GM19025 (cell line): ENCODE data around the gene ARHGEF39.
"Not testable (repeated sequence)": the region's sequence is repeated elsewhere in the genome, so short reads cannot be mapped to it uniquely, and the experiment has no call there.

Source experiments
- ATAC-seq: cut with Tn5 transposase; IDR thresholded peaks from one replicate; pipeline ENCODE4 v1.9.1; 2021; ENCODE audit warnings: mild to moderate bottlenecking, low read depth, moderate library complexity; ENCODE audit not compliant: unreplicated experiment

The ARHGEF39 gene

DNA sequence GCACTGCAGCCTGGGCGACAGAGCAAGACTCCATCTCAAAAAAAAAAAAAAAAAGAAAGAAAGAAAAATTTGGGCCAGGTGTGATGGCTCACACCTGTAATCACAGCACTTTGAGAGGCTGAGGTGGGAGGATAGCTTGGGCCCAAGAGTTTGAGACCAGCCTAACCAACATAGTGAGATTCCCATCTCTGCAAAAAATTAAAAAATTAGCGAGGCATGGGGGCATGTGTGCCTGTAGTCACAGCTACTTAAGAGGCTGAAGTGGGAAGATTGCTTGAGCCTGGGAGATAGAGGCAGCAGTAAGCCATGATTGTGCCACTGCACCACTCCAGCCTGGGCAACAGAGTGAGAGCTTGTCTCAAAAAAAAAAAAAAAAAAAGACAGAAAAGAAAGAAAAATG, 11.4 kb downstream of the ARHGEF39 start:
- no peak for ATAC-seq

DNA sequence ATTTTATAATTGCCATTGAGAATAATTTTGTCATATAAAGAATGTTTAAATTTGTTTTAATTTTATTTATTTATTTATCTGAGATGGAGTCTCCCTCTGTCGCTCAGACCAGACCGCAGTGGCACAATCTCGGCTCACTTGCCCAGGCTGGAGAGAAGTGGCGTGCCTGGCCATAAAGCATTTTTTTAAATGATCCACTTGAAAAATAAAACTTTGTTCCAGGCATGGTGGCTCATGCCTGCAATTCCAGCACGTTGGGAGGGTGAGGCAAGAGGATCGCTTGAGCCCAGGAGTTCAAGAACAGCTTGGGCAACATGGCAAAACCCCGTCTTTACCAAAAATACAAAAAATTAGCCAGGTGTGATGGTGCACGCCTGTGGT, 12.2 kb downstream of the ARHGEF39 start:
- ATAC-seq = no peak

DNA sequence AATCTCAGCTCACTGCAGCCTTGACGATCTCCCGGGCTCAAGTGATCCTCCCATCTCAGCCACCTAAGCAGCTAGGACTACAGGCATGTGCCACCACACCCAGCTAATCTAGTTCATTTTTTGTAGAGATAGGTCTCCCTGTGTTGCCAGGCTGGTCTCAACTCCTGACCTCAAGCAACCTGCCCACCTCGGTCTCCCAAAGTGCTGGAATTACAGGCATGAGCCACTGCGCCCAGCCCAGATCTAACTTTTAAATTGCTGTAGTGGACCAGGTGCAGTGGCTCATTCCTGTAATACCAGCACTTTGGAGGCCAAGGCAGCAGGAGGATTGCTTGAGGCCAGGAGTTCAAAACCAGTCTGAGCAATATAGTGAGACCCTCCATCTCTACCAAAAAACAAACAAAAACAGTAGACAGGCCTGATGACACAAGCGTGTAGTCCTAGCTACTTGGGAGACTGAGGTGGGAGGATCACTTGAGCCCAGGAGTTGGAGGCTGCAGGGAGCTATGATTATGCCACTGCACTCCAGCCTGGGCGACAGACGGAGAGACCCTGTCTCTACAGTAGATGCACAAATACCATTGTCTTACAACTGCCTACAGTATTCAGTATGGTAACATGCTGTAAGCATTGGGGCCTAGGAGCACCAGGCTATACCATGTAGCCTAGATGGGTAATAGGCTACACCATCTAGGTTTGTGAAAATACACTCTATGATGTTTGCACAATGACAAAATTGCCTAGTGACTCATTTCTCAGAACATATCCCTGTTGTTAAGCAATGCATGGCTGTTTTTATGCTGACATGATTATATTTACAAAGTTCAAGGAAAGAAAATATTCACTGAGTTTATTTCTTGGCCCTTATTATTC, 12.8 kb downstream of the ARHGEF39 start:
- no peak for ATAC-seq

DNA sequence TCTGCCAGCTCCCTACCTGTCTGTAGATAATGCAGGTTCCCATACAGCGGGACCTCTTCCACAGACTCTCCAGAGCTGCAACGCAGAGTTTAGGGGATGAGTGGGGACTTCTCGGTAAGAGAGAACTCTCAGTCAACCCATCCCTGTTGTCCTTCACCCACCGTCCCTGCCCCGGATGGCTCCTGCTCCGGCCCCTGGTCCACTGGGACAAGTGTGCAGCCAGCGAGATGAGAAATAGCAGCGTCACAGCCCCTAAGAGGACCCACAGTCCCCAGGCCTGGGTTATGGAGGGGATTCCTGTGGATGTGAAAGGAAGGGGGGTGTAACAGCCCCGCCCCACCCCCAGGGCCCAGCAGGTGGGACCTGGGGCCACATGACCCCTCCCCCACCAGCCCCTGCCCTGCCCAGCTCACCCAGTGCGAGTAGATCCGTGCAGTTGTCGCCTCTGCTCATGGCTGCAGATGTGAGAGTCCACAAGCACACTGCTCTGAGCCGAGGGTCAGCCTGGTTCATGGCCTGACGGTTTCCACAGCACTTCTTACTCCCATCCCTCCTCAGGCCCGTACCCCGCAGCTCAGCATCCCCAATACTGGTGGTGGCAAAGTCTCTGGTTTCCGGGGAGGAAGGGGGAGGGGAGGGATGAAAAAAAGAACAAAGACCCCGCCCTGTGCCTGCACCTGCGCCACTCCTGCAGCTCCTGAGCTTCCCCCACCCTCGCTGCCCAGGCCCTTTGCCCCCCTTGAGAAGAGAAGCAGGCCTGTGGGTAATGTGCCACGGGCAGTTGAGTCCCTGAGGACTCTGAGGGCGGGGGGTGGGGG, 14.4 kb downstream of the ARHGEF39 start, which contains the start of gene SIT1:
TSS of gene SIT1 (minus strand) at position 591 of the 818 bp plus-strand sequence. CDS start at position 513, 78 bp downstream.
- ATAC-seq = no peak

DNA sequence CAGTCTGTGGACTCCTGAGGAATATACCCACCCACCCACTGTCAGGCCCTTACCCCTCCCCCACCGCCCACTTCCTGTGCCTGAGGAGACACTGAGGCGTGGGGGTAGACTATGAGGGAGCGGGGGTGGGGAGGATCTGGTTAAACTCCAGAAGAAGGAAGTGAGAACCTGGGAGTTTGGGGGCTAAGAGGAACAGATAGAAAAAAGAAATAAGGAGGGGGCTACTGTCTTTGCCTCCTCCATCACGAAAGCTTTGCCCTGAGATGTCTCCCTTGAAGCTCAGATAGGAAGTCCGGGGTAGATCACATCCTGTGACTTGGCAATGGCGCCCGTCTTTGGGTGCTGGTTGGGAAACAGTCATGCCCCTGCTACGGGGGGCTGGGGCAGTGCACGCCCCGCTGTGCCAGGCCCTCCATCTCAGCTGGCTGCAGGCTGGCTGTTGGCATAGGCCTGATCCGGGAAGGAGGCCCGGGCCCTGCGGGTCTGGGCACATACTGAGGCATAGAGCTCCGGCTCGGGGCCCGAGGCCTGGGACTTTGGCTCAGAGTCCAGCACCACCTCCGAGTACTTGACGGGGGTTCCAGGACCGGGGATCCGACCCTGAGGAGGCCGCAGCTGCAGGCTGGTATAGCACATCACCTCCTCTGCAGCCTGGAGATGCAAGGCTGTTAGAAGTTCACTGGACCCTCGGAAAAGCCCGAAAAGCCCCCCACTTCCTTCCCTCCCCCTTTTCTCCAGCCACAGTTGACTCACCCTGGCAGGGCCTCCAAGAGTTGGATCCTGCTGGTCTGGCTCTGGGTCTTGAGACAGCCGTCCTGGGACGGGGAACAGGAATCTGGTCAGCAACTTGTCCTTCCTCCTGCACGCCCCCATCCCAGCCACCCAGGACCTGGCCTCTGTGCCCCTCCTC, 15.3 kb downstream of the ARHGEF39 start:
- no peak for ATAC-seq

DNA sequence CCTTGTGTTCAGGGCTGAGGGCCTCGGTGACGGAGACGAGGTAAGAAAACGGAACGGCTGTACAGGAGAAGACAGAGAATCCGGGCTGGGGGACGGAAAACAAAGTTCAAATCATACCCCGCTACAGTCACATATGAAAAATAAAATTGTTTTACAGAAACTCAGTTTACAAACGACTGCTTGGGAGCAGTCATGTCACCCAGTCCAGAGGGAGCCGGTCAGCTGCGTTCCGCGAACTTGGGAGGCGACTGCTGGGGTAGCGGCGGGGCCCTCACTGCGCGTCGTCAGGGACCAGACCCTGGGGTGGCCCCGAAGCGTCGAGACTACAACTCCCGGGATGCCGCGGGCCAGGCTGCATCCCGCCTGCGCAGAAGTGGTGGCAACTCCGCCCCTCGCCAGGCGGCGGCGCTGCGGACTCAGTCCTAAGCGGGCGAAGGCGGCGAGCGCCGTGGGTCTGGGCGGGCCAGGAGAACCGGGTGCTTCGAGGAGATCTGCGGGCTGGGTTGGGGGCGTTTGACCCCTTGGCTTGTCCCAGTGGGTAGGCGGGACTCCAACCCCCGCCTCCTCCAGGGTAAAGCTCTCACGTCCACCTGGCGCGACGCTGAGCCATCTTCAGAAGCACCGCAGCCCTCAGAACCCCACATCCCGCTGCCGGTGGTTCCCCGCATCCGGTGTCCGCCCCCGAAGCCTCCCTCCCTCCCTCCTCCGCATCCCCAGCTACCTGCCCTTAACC, 18.3 kb downstream of the ARHGEF39 start:
- ATAC-seq = peak; percentile 79

DNA sequence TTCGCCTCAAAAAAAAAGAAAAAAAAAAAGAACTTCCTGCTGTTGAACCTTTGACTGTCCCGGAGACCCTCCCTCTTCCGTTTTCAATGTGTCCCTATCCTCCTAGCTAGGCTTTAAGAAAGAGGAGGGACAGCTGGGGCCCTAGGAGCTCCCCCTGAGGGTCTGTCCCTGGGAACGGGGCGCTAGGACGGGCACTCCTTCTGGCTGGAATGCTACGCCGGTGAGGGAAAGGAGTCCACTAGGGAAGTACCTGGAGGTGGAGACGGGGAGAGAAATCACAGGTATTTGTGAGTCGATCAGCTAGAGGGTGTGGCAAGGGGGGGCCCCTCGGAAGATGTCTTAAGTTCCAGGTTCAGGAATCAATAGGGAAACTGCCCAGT, 18.9 kb downstream of the ARHGEF39 start:
- ATAC-seq = no peak

DNA sequence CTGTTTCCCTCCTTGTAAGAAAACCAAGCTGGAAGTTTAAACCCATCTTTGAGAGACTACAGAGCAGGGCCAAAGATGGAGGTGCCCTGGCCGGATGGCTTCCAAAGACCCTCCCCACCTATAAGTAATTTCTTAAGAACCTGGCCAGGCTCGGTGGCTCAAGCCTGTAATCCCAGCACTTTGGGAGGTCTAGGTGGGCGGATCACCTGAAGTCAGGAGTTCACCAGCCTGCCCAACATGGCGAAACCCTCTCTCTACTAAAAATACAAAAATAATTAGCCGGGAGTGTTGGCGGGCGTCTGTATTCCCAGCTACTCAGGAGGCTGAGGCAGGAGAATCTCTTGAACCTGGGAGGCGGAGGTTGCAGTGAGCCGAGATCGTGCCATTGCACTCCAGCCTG, 19.3 kb downstream of the ARHGEF39 start:
- ATAC-seq = not testable (repeated sequence)

DNA sequence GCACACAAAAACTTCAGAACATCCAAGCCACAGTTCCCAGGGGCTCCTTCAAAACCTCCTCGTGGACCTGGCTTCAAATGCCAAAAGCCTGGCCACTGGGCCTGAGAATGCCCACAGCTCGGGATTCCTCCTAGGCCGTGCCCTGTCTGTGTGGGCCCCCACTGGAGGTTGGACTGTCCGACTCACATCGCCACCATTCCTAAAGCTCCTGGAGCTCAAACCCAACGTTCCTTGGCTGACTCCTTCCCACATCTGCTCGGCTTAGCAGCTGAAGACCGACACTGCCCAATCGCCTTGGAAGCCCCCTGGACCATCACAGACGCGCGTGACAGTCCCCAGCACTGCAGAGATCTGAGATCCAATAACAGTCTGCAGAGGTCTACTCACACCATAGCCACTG, 21.9 kb downstream of the ARHGEF39 start:
- no peak for ATAC-seq

DNA sequence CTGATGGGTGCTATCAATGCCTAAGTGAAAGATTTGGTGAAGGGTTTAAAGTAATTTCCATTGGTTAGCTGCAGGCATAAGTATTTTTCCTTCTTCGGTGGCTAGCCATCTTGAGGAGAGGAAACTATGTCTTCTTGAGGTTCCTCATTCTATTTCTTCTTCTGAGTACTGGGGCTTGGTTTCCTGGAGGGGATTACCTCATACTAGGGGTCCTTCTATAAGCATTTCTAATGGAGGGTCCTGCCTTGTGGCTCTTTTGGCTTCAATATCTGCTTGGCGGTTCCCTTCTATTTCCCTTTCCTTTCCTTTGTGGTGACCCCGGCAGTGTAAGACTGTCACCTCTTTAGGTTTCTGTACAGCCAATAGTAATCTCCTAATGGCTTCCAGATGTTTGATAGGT, 23.5 kb downstream of the ARHGEF39 start:
- ATAC-seq = not testable (repeated sequence)

DNA sequence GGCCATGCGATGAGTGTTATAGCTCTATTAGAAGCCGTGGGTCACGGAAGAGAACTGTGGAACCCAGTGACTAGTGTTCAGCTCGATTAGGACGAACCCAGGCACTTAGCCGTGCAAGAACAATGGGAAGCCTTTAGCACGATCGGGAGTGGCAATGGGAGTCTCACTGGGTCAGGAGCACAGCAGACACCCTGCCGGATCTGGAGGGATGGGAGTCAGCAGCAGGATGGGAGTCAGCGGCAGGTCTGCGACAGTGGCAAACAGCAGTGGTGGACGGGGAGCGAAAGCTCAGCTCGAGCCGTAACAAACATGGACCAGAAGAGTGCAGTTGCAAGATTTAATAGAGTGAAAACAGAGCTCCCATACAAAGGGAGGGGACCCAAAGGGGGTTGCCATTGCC, 24.6 kb downstream of the ARHGEF39 start:
- ATAC-seq = not testable (repeated sequence)

DNA sequence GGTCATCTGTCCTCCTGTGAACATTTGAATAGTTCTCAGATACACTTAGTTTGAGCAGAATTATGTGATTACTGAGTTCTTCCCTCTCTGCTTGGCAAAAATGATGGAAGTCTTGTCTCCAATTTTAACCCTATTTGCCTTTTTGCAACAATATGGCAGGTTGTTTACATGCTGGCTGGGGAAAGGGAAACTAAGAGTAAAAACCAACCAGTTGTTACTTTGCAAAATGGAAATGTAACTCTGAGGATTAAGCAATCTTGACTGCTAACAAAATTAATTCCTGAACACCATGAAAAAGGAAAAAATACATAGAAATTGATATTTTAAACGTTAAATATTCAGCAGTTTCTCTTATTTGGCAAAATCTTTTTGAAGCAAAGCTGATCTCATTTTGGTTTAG, 25.4 kb downstream of the ARHGEF39 start:
- ATAC-seq = no peak

DNA sequence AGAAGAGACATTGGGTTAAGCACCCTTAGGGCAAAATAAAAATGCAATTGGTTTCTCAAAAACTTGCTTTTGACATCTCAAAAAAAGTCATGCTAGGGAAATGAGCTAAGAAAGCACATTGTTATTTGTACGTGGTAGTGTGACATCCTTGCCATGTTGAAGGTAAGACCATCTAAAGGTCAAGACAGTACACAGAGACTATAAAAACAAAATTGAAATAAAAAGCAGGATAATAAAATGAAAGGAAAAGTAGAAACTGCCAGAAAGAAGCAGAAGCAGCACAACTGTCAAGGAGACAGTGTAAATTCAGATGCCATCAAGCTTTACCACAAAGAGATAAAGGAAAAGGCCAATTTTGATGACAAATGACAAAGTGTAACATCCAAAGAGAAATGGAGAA, 25.8 kb downstream of the ARHGEF39 start:
- ATAC-seq = not testable (repeated sequence)

DNA sequence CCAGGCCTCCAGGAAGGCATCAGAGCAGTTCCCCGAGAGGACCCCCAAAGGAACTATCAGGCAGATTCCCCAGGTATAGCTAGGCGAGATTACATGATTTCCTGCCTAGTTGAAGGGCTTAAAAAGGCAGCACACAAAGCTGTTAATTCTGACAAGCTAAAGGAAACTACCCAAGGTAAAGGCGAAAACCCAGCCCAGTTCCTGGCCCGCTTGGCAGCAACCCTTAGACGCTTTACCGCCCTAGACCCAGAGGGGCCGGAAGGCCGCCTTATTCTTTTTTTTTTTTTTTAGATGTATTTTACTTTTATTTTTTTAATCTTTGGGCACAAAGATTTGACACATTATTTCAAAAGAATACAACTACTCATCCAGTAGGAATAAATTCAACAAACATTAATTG, 26.2 kb downstream of the ARHGEF39 start:
- not testable (repeated sequence) for ATAC-seq

DNA sequence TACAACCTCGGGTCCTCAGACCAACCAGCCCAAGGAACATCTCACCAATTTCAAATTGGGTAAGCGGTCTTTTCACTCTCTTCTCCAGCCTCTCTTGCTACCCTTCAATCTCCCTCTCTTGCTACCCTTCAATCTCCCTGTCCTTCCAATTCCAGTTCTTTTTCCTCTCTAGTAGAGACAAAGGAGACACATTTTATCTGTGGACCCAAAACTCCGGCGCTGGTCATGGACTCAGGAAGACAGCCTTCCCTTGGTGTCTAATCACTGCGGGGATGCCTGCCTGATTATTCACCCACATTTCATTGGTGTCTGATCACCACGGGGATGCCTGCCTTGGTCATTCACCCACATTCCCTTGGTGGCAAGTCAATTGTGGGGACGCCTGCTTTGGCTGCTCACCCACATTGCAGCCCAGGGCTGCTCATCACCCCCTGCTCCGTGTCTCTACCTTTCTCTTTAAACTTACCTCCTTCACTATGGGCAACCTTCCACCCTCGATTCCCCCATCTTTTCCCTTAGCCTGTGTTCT, 27.5 kb downstream of the ARHGEF39 start:
- ATAC-seq = not testable (repeated sequence)

DNA sequence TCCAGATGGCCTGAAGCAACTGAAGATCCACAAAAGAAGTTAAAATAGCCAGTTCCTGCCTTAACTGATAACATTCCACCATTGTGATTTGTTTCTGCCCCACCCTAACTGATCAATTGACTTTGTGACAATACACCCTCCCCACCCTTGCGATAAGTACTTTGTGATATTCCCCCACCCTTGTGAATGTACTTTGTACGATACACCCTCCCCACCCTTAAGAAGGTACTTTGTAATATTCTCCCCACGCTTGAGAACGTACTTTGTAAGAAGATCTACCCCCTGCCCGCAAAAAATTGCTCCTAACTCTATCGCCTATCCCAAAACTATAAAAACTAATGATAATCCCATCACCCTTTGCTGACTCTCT, 28.1 kb downstream of the ARHGEF39 start:
- ATAC-seq = not testable (repeated sequence)

DNA sequence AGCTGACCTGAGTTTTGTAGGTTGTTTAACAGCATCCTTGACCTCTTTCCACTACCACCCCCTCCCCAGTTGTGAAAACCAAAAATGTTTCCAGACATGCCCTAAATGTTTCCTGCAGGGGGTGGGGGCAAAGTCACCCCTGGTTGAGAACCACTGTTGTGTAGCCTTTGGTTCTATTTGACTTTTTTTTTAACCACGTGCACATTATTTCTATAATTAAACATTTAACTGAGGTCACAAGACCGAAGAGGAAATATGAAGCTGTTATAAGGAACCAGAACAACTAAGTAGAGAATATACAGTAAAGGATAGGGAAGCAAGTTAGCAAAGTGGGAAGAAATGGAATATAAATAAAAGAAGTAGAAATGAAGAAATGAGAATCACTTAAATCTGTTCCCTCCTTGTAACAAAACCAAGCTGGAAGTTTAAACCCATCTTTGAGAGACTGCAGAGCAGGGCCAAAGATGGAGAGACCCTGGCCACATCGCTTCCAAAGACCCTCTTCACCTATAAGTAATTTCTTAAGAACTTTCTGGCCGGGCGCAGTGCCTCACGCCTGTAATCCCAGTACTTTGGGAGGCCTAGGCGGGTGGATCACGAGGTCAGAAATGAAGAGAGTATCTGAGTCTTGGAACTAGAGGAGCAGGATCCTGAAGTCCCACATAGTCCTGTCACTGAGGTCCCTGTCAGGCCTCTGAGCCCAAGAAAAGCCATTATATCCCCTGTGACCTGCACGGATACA, 28.7 kb downstream of the ARHGEF39 start:
- no peak for ATAC-seq

DNA sequence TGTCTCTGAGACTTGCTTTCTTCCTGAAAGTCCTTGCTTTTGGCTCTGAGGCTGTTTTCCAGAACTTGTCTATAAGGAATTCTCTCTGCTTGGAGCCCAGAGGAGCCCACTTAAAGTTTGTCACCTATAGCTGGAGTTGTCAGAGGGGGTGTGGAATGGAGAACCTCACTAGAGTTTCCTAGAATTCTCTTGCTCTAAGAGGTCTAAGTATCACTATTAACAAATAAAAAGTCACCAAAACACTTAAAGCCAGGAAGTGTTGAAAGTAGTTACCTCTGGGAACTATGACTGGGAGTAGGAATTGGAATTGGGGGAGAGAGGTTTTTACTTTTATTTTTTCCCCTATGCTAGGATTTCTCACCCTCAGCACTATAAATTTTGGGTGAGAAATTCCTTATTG, 29.3 kb downstream of the ARHGEF39 start:
- no peak for ATAC-seq

DNA sequence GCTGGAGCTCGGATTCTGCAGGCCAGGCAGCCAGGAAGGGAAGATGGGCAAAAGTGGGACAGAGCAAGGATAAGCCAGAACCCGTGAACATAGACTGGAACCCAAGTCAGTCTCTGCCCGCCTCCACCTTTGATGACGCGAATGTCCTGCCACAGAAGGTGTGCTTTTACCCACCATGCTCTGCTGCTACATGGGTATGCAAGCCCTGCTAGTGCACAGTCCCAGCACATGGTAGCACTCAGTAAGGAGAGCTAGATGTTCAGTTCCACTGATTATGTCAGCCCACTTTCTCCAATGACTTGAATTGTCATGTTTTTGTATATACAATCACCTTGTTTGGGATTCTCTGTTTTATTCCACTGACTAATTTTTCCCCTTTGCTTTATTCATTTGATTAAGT, 35.4 kb downstream of the ARHGEF39 start:
- no peak for ATAC-seq
